Activated T-cell treated with anti-CD3 and anti-CD28 coated beads, Interleukin-2, amount 50 U/mL, for 24 hours (primary cell): ENCODE results near the gene BLOC1S4.
A peak's percentile ranks its signal among the peaks of the same experiment; 100 is the strongest.
"Not testable (repeated sequence)": the region's sequence is repeated elsewhere in the genome, so short reads cannot be mapped to it uniquely, and the experiment has no call there.

Experiments
- DNase-seq: peaks from one replicate; pipeline ENCODE4 v3.0.0-alpha.2; 2020
- H3K27ac Mint-ChIP-seq: 2 replicates; pipeline ENCODE4 v1.8.0; 2020; ENCODE audit warnings: mild to moderate bottlenecking, mixed read lengths
- H3K27me3 Mint-ChIP-seq: 2 replicates; pipeline ENCODE4 v1.8.0; 2020; ENCODE audit warnings: mixed read lengths
- H3K36me3 Mint-ChIP-seq: 2 replicates; pipeline ENCODE4 v1.8.0; 2020; ENCODE audit warnings: low read depth, mixed read lengths
- H3K4me1 Mint-ChIP-seq: 2 replicates; pipeline ENCODE4 v1.8.0; 2020; ENCODE audit warnings: low read depth, mixed read lengths
- H3K4me3 Mint-ChIP-seq: 2 replicates; pipeline ENCODE4 v1.8.0; 2020; ENCODE audit warnings: mild to moderate bottlenecking, moderate library complexity, mixed read lengths
- H3K9me3 Mint-ChIP-seq: 2 replicates; pipeline ENCODE4 v1.8.0; 2020; ENCODE audit warnings: mixed read lengths

BLOC1S4 gene

DNA sequence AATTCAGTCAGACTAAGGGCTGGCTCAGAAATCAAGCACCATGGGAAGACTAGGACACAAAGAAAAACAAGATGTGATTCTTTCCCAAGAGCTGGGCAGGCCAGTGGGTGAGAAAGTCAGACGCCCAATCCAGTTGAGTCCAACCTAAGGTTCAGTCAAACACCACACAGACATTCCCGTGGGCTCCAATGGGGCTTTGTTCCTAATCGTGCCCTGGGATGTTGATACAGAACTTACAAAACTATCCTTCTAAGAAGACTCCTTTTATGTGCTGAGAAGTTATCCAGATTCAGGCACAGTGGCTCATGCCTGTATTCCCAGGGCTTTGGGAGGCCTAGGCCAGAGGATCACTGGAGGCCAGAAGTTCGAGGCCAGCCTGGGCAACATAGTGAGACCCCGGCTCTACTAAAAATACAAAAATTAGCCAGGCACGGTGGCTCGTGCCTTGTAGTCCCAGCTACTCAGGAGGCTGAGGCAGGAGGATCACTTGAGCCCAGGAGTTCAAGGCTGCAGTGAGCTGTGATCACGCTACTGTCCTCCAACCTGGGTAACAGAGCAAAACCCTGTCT lies 3.7 kb downstream of the BLOC1S4 start:
- H3K9me3 Mint-ChIP-seq, result no peaks in the 10 kb centered on the region
- no peak overlapping the region for H3K4me3 Mint-ChIP-seq
- H3K27me3 Mint-ChIP-seq, result no peaks in the 10 kb centered on the region
- no peak overlapping the region for H3K27ac Mint-ChIP-seq
- H3K36me3 Mint-ChIP-seq, result peaks cover 24% of the 10 kb centered on the region
- no peak for DNase-seq
- peaks cover 30% of the 10 kb centered on the region for H3K4me1 Mint-ChIP-seq

DNA sequence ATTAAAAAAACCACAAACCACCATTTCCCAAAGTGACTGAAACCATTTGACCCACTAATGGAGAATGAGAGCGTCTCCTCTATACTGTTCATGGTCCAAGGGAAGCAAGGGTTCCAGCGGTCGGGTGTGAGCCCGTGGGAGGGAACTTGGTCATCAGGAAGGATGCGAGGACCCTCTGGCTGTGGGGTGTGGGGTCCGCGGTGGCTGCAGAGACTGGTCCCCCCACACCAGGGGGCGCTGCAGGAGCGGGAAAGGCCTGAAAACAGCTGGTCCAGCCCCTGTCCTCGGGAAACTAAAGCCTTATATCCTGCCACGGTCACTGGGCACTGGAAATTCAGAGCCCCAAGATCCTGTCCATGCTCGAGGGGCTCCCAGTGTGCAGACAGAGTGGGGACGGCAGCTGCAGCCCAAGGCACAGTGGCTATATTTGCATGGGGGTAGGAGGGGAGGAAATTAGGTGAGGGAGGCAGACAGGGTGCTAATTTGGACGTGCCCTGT lies 4.3 kb downstream of the BLOC1S4 start:
- DNase-seq, result peak; percentile 89
- Mint-ChIP-seq H3K27me3 (no peaks in the 10 kb centered on the region), H3K4me3 (peak overlapping the region; percentile 21), H3K9me3 (no peaks in the 10 kb centered on the region), H3K36me3 (peaks cover 24% of the 10 kb centered on the region), H3K4me1 (peaks cover 26% of the 10 kb centered on the region), H3K27ac (peak overlapping the region; percentile 85)

DNA sequence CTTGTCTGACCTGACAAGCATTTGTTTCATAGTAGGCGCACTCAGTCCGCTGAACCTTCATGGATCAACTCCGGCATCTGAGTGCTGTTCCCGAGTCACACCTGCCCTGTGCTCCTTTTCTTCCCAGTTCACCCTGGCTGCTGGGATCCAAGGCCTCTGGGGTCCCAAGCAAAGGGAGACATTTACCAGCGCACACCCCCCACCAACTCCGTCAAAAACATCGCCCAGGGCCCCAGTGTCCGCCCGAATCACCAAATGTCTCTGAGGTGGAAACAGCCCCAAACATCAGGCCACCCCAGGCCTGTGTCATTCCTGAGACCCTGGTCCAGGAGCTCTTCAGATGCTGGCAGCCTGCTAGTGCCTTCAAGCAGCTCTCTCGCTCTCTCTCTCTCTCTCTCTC lies 5.1 kb downstream of the BLOC1S4 start:
- H3K27me3 Mint-ChIP-seq, result no peaks in the 10 kb centered on the region
- H3K36me3 Mint-ChIP-seq, result peaks cover 22% of the 10 kb centered on the region
- H3K4me3 Mint-ChIP-seq, result no peak overlapping the region
- no peaks in the 10 kb centered on the region for H3K9me3 Mint-ChIP-seq
- H3K27ac Mint-ChIP-seq, result no peak overlapping the region
- DNase-seq, result no peak
- H3K4me1 Mint-ChIP-seq, result peaks cover 19% of the 10 kb centered on the region

DNA sequence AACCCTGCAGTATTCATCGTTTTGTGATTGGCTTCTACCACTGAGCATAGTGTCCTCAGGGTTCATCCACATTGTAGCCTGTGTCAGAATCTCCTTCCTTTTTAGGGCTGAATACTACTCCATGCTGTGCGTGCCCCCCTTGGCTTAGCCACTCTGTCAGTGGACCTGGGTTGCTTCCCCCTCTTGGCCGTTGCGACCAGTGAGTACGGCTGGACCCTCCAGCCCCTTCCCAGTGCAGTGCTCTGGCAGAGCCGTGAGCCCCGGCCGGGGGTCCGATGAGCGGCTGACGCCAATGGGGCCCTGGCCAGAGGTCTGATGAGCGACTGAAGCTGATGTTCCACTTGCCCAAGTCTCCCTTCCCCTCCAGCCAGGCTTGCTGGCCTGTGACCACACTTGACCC lies 6.9 kb downstream of the BLOC1S4 start:
- peaks cover 20% of the 10 kb centered on the region for H3K4me1 Mint-ChIP-seq
- H3K36me3 Mint-ChIP-seq, result peaks cover 10% of the 10 kb centered on the region
- no peaks in the 10 kb centered on the region for H3K27me3 Mint-ChIP-seq

DNA sequence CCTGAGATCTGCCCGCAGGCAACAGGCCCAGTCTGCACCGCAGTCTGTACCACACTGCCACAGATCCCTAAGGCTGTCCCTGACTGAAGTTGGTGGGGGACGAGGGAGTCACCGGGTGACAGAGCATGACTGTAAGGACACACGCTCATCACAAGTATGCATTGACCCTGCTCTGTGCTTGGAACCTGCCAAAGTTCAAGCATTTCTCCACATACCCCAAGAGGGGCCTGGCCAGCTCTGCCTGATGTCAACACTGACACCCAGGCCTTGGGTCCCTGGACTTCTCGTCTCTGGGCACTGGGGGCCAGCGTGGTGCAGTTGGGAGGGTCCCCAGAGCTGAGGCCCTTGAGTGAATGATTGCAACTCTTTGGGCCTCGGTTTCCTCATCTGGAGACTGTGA lies 7.9 kb downstream of the BLOC1S4 start:
- Mint-ChIP-seq H3K4me1 (peaks cover 17% of the 10 kb centered on the region), H3K9me3 (no peaks in the 10 kb centered on the region), H3K4me3 (no peak overlapping the region), H3K27ac (no peak overlapping the region), H3K36me3 (peaks cover 3% of the 10 kb centered on the region), H3K27me3 (no peaks in the 10 kb centered on the region)
- DNase-seq, result no peak

More for the DNA sequence above, 6.9 kb downstream of the BLOC1S4 start:
- Mint-ChIP-seq H3K4me3 (no peak overlapping the region), H3K27ac (no peak overlapping the region), H3K9me3 (no peaks in the 10 kb centered on the region)
- DNase-seq, result no peak

DNA sequence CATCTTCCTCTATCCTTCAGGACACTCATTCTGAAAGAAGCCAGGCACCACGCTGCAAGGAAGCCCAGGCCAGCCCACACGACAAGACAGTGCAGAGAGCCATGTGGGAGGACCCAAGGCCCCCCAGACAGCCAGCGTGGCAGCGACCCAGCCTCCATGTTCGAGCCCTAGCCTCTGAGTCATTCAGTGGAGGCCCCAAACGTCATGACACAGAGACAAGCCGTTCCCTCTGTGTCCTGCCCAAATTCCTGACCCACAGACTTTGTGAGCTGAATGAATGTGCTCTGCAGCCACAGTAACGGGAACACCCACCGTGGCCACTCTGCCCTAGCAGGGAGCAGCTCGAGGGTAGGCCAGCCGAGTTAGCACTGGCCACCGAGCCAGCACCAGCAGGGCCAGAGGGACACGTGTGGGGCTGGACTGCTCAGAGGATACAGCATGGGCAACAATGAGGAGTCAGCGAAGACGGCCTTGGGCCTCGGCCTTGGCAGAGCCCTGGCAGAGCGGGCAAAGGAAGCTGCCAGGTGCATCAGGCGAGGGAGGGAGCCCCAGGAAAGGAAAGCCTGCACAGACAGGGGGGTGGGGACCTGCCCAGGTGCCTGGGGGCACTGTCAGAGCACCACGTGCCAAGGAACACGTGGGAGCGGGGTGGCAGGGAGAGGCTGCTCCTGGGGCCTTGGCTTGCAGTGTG lies 8.6 kb downstream of the BLOC1S4 start:
- Mint-ChIP-seq H3K27me3 (no peaks in the 10 kb centered on the region), H3K9me3 (no peaks in the 10 kb centered on the region), H3K27ac (no peak overlapping the region), H3K36me3 (no peaks in the 10 kb centered on the region), H3K4me3 (no peak overlapping the region), H3K4me1 (peaks cover 13% of the 10 kb centered on the region)
- no peak for DNase-seq

DNA sequence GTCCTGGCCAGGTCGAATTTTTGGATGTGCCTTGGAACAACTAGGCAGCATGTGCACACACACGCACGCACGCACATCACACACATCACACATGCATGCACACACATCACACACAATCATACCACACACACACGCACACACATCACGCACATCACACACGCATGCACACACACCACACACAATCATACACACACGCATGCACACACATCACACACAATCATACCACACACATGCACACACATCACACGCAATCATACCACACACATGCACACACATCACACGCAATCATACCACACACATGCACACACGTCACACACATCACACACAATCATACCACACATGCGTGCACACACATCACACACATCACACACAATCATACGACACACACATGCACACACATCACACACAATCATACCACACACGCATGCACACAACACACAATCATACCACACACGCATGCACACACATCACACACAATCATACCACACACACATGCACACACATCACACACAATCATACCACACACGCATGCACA lies 9.5 kb downstream of the BLOC1S4 start:
- not testable (repeated sequence) for H3K36me3 Mint-ChIP-seq, H3K9me3 Mint-ChIP-seq, H3K4me3 Mint-ChIP-seq, DNase-seq, H3K27me3 Mint-ChIP-seq, H3K4me1 Mint-ChIP-seq, H3K27ac Mint-ChIP-seq

DNA sequence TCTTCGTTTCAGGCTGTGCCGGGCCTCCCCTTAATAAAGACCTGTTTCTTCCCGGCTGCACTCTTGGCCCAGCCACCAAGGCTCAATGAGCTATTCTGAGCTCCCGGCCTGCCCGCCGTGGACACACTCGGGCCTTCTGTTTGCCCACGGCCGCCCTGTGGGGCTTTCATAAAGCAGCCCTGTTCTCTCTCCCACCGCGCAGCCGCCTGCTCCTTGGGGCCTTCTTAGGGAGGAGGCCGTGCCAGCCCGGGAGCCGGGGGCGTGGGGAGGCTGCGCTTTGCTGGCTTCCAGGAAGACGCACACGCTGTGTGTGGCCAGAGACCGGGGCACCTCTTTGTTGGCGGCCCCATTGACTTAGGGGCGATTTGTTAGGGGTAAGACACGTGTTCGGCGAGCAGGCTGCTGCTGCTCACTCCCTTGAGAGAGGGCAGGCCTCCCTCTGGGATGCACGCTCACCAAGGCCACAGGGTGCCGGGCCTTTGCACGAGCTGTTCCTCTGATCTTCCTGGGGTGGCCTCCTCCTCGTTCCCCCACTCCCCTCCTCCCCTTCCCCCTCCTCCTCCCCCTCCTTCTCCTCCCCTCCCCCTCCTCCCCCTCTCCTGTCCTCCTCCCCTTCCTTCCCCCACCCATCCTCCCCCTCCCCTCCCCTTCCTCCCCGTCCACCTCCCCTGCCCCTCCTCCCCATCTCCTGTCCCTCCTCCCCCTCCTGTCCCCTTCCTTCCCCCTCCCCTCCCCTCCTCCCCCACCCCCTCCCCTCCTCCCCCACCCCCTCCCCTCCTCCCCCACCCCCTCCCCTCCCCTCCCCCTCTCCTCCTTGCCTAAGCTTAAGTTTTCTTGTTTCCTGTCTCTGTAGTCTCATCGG lies 11.3 kb downstream of the BLOC1S4 start:
- Mint-ChIP-seq H3K27me3 (no peaks in the 10 kb centered on the region), H3K4me3 (no peak overlapping the region), H3K27ac (no peak overlapping the region), H3K9me3 (no peaks in the 10 kb centered on the region), H3K36me3 (no peaks in the 10 kb centered on the region), H3K4me1 (peaks cover 5% of the 10 kb centered on the region)
- no peak for DNase-seq

DNA sequence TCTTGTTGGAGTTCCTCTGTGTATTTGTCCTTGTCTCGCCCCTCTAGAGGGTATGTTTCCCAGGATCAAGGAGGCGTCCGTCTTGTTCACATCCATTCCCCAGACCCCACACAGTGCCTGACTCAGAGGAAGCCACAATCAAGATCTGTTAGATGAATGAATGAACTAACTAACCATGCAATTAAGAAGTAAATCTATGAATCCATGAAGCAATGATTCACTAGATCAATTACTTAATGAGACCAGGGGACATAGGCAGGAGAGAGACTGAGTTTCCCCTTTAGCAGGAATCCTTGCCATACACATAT lies 11.9 kb downstream of the BLOC1S4 start:
- Mint-ChIP-seq H3K4me3 (no peak overlapping the region), H3K27ac (no peak overlapping the region), H3K9me3 (no peaks in the 10 kb centered on the region), H3K4me1 (peaks cover 5% of the 10 kb centered on the region), H3K27me3 (no peaks in the 10 kb centered on the region), H3K36me3 (no peaks in the 10 kb centered on the region)
- DNase-seq, result no peak

DNA sequence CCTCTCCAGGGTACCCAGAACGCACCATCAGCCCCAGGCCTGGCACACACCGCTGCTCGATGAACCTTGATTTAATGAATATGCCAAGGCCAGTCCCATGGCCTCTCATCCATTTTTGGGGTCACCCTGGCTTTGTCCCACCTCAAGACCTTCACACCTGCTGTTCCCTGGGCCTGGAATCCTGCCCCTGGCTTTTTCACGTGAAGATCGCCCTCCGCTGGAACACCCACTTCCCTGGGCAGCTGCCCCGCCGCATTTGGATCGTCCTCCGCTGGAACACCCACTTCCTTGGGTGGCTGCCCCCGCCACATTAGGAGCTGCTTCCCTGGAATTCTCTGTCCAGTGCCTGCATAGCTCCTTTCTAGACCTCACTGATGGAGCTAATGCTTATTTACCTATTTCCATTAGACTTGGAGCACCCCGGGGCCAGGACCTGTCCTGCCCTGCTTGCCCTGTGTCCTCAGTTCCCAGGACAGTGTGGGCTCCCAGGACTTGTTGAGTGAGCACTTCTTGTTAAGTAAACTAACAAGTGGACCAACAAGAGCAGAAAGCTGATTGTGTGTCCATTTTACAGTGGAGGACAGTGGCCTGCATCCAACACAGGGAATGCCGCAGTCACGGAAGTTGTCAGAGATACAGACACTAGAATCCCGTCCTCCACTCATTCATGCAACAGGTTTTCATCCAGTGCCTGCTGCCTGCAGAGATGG lies 12.5 kb downstream of the BLOC1S4 start:
- no peaks in the 10 kb centered on the region for H3K9me3 Mint-ChIP-seq
- DNase-seq, result no peak
- no peak overlapping the region for H3K4me3 Mint-ChIP-seq
- H3K27ac Mint-ChIP-seq, result no peak overlapping the region
- H3K27me3 Mint-ChIP-seq, result no peaks in the 10 kb centered on the region
- H3K4me1 Mint-ChIP-seq, result peaks cover 5% of the 10 kb centered on the region
- H3K36me3 Mint-ChIP-seq, result no peaks in the 10 kb centered on the region

DNA sequence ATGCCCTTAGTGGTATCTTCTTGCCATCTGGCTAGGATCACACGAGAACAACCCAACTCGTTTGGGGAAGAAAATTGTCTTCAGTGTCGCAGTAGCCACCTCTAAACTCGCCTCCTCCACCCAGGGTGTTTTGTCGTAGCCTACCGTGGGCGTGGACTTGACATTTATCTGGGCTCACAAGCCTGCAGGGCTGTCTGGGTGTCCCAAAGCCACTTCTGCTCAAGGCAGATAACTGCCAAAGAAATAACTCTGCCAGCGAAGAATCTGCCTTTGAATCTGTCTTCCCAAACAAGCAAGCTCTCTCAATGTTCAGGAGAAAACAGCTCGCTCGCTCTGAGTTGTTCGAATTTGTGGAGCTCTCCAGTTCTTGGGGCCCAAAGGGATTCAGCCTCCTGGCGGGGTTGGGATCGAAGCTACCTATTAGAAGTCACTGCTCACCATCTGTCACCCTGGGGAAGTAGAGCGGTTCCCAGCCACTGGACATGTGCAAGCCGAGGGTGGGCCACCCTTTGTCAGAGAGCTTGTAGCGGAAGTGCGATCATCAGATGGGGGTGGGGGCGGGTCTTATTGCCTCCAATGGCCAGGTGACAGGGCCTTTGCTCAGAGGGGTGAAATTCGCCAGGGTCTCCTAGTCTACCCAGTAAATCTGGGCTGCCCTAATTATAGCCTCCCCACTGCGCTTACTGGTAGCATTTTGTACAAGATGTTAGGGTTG lies 14.8 kb downstream of the BLOC1S4 start:
- H3K36me3 Mint-ChIP-seq, result no peaks in the 10 kb centered on the region
- H3K9me3 Mint-ChIP-seq, result no peaks in the 10 kb centered on the region
- H3K4me3 Mint-ChIP-seq, result no peak overlapping the region
- H3K27ac Mint-ChIP-seq, result no peak overlapping the region
- peak; percentile 25 for DNase-seq
- no peaks in the 10 kb centered on the region for H3K27me3 Mint-ChIP-seq
- peaks cover 5% of the 10 kb centered on the region for H3K4me1 Mint-ChIP-seq

DNA sequence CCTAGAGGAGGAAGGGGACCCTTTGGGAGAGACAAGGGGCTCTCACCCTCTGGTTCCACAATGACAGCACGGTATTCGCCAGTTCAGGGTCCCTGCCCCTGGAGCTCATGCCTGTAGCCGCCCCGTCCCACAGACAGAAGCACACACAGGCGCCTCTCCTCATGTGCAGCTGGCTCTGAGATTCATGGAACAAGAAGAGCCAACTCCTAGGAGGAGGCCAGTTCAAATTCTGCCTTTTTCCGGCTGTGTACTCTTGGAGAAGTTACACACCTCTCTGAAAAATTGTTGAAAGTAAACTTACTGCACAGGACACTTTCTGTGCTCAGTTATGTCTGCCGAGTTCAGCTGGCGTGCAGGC lies 15.3 kb downstream of the BLOC1S4 start:
- no peak overlapping the region for H3K27ac Mint-ChIP-seq
- H3K4me1 Mint-ChIP-seq, result peaks cover 5% of the 10 kb centered on the region
- H3K27me3 Mint-ChIP-seq, result no peaks in the 10 kb centered on the region
- H3K9me3 Mint-ChIP-seq, result no peaks in the 10 kb centered on the region
- no peaks in the 10 kb centered on the region for H3K36me3 Mint-ChIP-seq
- no peak overlapping the region for H3K4me3 Mint-ChIP-seq
- DNase-seq, result peak; percentile 5

DNA sequence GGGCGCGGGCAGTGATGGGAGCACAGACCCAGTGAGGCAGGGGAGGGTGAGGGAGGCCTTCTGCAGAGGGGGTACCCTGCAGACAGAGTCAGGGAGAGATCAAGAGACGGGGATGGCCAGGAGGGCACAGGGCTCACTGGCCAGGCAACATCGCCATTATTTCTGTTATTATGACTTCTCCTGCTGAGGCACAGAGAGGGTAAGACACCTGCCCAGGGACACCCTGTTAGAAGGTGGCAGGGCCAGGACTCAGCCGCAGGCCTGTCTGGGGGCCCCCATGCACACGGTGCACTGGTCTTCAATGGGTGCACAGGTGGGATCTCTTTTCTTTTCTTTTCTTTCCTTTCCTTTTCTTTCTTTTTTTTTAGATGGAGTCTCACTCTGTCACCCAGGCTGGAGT lies 15.8 kb downstream of the BLOC1S4 start:
- Mint-ChIP-seq H3K27ac (no peak overlapping the region), H3K4me1 (peaks cover 5% of the 10 kb centered on the region), H3K4me3 (no peak overlapping the region), H3K9me3 (no peaks in the 10 kb centered on the region), H3K27me3 (no peaks in the 10 kb centered on the region), H3K36me3 (no peaks in the 10 kb centered on the region)
- DNase-seq, result peak; percentile 17
